ENCODE data around the gene FAM174C.
A peak's percentile ranks its signal among the peaks of the same experiment; 100 is the strongest.

FAM174C gene

GRCh38 chr19:1267477-1268225 is 7.7 kb upstream of the FAM174C start (continued):
- no peak for TF ChIP-seq MEIS1 (CRISPR knock-in tag; IDR thresholded peaks at IDR 0.05; ENCODE audit: borderline replicate concordance)
- no peak for TF ChIP-seq ZNF354C (tag by site-specific recombination; IDR thresholded peaks at IDR 0.05; ENCODE audit: borderline replicate concordance, low read depth)
- no peak for TF ChIP-seq ZNF600 (tag by site-specific recombination; IDR thresholded peaks at IDR 0.05)
- no peak for TF ChIP-seq ZNF645 (tag by site-specific recombination; IDR thresholded peaks at IDR 0.05)
- TF ChIP-seq ZNF791 (tag by site-specific recombination; IDR thresholded peaks at IDR 0.05), result no peak
- TF ChIP-seq ZNF692 (tag by site-specific recombination; IDR thresholded peaks at IDR 0.05), result no peak
- no peak for TF ChIP-seq FEZF1 (tag by site-specific recombination; IDR thresholded peaks at IDR 0.05)
- no peak for TF ChIP-seq ZSCAN5A (tag by site-specific recombination; IDR thresholded peaks at IDR 0.05)
- TF ChIP-seq ZBTB20 (tag by site-specific recombination; IDR thresholded peaks at IDR 0.05), result no peak
- no peak for TF ChIP-seq INSM2 (tag by site-specific recombination; IDR thresholded peaks at IDR 0.05)
- TF ChIP-seq CTCF (tag by site-specific recombination; IDR thresholded peaks at IDR 0.05), result no peak
- TF ChIP-seq ZNF112 (tag by site-specific recombination; IDR thresholded peaks at IDR 0.05), result no peak
- TF ChIP-seq ZNF560 (tag by site-specific recombination; IDR thresholded peaks at IDR 0.05; ENCODE audit: borderline replicate concordance), result no peak
- no peak for TF ChIP-seq ZNF280D (tag by site-specific recombination; IDR thresholded peaks at IDR 0.05)
- peak; percentile 27 for TF ChIP-seq ZFHX2 (tag by site-specific recombination; conservative IDR thresholded peaks at IDR 0.05)
- no peak for TF ChIP-seq ZNF121 (tag by site-specific recombination; IDR thresholded peaks at IDR 0.05)
- peak; percentile 56; the same call in 1 of the 2 replicates for TF ChIP-seq ZXDB (tag by site-specific recombination; IDR thresholded peaks at IDR 0.05)
- TF ChIP-seq KLF1 (tag by site-specific recombination; IDR thresholded peaks at IDR 0.05), result no peak
- no peak for TF ChIP-seq YY1 (tag by site-specific recombination; IDR thresholded peaks at IDR 0.05)
- peak; percentile 61 for TF ChIP-seq KLF8 (tag by site-specific recombination; IDR thresholded peaks at IDR 0.05)
- TF ChIP-seq ZNF324 (tag by site-specific recombination; IDR thresholded peaks at IDR 0.05), result no peak
- no peak for TF ChIP-seq ZNF558 (tag by site-specific recombination; IDR thresholded peaks at IDR 0.05)
- no peak for TF ChIP-seq ZNF221 (tag by site-specific recombination; IDR thresholded peaks at IDR 0.05; ENCODE audit: borderline replicate concordance)
- TF ChIP-seq ZNF174 (tag by site-specific recombination; IDR thresholded peaks at IDR 0.05), result no peak
- TF ChIP-seq ZNF488 (tag by site-specific recombination; IDR thresholded peaks at IDR 0.05), result no peak
- TF ChIP-seq ZBTB26 (tag by site-specific recombination; optimal IDR thresholded peaks at IDR 0.05), result no peak
- TF ChIP-seq OVOL3 (tag by site-specific recombination; IDR thresholded peaks at IDR 0.05), result no peak
